Dedifferentiated amniotic fluid mesenchymal stem cell (primary cell): Measurements from ENCODE around the gene PYURF.

Source experiments
- DNase-seq: peaks from one replicate; pipeline ENCODE4 v3.0.0-alpha.2; 2016; ENCODE audit errors: extremely low spot score

PYURF gene

DNA sequence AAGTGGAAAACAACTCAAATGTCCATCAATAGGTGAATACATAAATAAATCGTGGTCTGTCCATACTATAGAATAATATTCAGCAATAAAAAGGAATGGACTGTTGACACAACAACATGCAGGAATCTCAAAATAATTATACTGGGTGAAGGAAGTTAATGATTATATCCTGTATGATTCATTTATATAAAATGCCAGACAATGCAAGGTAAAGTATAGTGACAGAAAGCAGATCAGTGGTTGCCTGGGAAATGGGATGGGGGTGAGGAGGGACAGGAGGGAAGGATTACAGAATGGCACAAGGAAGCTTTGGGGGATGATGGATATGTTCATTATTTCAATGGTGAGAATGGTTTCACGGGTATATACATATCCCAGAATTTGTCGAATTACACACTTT, 12.3 kb downstream of the PYURF start:
- no peak for DNase-seq

DNA sequence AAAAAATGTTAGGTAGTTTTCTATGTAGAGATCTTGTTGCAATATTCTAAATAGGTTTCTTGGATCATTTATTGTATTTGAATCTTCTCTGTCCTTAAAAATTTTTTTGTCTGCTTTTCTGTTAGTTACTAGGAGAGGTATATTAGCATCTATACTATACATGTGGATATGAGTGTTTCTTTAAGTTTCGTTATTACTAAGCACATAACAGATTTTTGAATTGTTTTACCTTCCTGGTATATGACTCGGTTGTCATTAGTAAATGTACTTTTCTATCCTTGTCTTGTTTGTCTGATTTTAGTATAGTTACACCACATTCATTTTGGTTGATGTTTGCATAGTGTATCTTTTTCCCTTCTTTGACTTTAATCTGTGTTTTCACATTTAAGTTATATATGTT, 20.2 kb downstream of the PYURF start:
- no peak for DNase-seq

DNA sequence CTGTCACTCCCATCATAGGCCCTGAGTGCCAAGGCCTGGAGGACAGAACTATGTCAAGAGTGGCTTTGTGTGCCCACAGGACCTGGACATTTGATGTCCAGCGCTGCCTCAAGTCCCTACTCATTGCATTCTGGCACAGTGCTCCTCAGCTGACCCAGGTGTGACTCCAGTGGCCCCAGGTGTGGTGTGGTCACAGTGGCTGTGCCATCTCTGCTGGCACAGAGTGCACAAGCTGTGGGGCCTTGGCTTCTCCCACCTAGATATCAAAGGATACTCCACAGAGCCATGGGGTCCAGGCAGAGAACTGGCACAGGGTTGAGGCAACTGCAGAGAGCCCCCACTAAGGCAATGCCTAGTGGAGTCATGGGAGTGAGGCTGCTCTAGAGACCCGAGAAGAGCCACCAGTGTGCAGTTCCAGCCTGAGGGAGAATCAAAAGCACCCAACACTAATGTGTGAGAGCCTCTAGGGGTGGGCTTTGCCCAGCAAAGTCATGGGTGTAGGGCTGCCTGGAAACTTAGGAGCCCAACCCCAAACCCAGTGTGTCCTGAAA, 25.6 kb downstream of the PYURF start:
- DNase-seq: no peak

DNA sequence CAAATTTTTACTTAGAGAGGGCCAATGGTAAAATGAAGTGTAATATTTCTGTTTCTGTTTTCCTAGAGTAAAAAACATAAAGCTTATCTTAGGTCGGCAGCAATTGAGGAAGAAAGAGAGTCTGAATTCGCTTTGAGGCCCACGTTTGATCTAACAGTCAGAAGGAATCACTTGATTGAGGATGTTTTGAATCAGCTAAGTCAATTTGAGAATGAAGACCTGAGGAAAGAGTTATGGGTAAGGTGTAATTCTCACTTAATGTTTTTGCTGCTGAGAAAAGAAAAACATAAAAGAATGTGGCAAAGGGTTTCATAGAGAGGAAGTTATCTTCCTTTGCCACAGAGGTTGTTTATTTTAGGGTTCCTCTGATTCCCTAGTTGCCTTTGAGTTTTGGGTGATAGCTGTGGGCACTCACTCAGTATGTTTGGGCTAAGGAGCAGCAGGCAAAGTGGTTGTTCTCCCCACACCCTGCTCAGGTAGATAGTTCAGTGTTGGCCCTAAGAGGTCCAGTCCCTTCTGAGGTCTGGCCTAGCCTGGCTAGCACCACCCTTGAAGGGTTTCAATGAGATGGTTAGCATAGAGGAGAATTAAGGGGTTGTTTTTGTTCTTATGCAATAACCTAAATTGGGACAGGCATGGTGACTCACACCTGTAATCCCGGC, 34.3 kb downstream of the PYURF start:
- no peak for DNase-seq

DNA sequence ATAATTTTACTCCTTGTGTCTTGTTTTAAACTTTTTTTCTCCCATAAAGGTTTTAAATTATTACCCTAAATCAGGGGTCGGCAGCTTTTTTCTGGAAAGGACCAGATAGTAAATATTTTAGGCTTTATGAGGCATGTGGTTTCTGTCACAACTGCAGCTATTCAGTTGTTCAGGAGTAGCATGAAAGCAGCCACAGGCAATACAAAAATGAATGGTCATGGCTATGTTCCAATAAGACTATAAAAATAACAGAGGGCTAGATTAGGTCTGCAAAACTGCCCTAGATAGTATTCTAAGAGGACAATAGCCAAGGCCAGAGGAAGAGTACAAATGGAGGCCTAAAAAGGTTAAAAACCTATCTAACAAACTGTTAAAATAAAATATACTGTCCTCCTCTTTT, 42.0 kb downstream of the PYURF start:
- DNase-seq: no peak

DNA sequence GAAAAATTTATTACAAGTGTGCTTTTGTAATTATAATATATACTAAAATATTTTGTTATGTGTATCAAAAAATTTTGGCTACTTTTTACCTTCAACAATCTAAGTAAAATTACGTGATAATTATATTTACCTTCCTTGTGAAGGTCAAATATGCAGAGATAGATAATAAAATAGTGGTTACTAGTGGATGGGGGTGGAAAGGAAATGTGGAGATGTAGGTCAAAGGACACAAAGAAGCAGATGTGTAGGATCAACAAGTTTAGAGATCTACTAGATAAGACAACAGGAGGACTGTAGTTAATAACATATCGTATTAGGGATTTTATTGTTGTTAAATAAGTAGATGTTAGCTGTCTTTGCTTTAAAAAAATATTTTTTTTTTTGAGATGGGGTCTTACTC, 45.3 kb downstream of the PYURF start:
- no peak for DNase-seq

DNA sequence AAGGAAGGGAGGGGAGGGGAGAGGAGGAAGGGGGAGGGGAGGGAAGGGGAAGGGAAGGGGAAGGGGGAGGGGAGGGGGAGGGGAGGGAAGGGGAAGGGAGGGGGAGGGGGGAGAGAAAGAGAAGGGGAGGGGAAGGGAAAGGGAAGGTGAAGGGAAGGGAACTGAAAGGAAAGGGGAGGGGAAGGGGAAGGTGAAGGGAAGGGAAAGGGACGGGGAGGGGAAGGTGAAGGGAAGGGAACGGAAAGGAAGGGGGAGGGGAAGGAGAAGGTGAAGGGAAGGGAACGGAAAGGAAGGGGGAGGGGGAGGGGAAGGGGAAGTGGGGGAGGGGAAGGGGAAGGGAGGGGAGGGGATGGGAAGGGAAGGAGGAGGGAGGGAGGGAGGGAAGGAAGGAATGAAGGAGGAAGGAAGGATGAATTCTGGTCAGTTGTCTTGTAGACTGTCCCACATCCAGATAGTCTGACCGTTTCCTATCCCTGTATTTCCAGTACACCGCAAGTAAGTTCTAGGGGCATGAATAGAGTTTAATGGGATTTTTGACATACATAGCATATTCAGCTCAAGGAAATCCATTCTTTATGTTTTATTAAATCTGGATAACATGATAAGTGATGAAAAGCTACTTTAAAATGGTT, 46.2 kb downstream of the PYURF start:
- no peak for DNase-seq
